H1 (cell line): ENCODE data around the gene SYVN1. TPM values are rescaled to one million over a fixed set of nuclear protein-coding genes. Genes with fewer than 3 reads are reported as not detected.
A peak's percentile ranks its signal among the peaks of the same experiment; 100 is the strongest.

Experiments
- CTCF ChIA-PET: fragments of 300-600 bp; sonication (Branson Sonifier 250); formaldehyde crosslinking; loops from one replicate; lab custom pipeline; 2021; ENCODE audit not compliant: partially characterized antibody; lab: Charles Lee
- POLR2A ChIA-PET: fragments of 300-600 bp; sonication (Branson Sonifier 250); formaldehyde crosslinking; loops from one replicate; lab custom pipeline; 2021; ENCODE audit warnings: inconsistent platforms; ENCODE audit not compliant: partially characterized antibody; lab: Charles Lee
- DNase-seq, 2 experiments: peaks; one replicate each; pipeline versions ENCODE4 v3.0.0 to v3.0.0-alpha.2; 2010 to 2022; ENCODE audit warnings: low spot score in 2 of 2, low read depth in 1 of 2, mixed read lengths in 1 of 2
- FAIRE-seq: peaks from 2 replicates; lab custom pipeline; 2011; peaks lifted over from hg19 to GRCh38; lab: Jason Lieb, UNC
- H2AFZ ChIP-seq: 2 replicates; pipeline ENCODE4 v1.8.1; 2012; ENCODE audit warnings: low read length, inconsistent platforms
- H2AK5ac ChIP-seq: 2 replicates; pipeline ENCODE4 v1.6.1; 2013; ENCODE audit warnings: low read depth, low read length
- H2BK120ac ChIP-seq: replicated peaks from 2 replicates; pipeline ENCODE3; 2013; ENCODE audit warnings: low read depth, low read length, inconsistent platforms
- H2BK12ac ChIP-seq: 2 replicates; pipeline ENCODE4 v1.6.1; 2013; ENCODE audit warnings: low read depth, low read length
- H2BK15ac ChIP-seq: 2 replicates; pipeline ENCODE4 v1.6.1; 2013; ENCODE audit warnings: low read length
- H2BK20ac ChIP-seq: 2 replicates; pipeline ENCODE4 v1.6.1; 2013; ENCODE audit warnings: low read length
- H2BK5ac ChIP-seq: 2 replicates; pipeline ENCODE4 v1.6.1; 2013; ENCODE audit warnings: low read depth, low read length
- H3K14ac ChIP-seq: 2 replicates; pipeline ENCODE4 v1.6.1; 2013; ENCODE audit warnings: inconsistent platforms; ENCODE audit not compliant: insufficient read length
- H3K18ac ChIP-seq: 2 replicates; pipeline ENCODE4 v1.6.1; 2013; ENCODE audit warnings: low read length; ENCODE audit errors: extremely low read depth
- H3K23ac ChIP-seq: 2 replicates; pipeline ENCODE4 v1.6.1; 2013; ENCODE audit warnings: inconsistent platforms; ENCODE audit not compliant: insufficient read length
- H3K23me2 ChIP-seq: 2 replicates; pipeline ENCODE4 v1.6.1; 2013; ENCODE audit warnings: low read depth, low read length
- H3K27ac ChIP-seq: 2 replicates; pipeline ENCODE4 v1.6.1; 2011; ENCODE audit warnings: low read depth, low read length, inconsistent platforms
- H3K27me3 ChIP-seq, 4 experiments: replicated peaks in 1 of 4; 1 replicate in 1 of 4; 2 replicates in 3 of 4; pipeline versions ENCODE4 v1.6.1 to v1.8.1; 2011 to 2013; ENCODE audit warnings: low read length in 3 of 4, mild to moderate bottlenecking in 3 of 4, inconsistent platforms in 2 of 4, mixed read lengths in 2 of 4, moderate library complexity in 1 of 4; ENCODE audit not compliant: control insufficient read depth in 3 of 4, insufficient read depth in 3 of 4; ENCODE audit errors: extremely low read depth in 1 of 4
- H3K36me3 ChIP-seq, 4 experiments: 2 replicates each; pipeline versions ENCODE4 v1.6.1 to v1.8.1; 2011 to 2013; ENCODE audit warnings: mild to moderate bottlenecking in 4 of 4, low read length in 3 of 4, moderate library complexity in 2 of 4, control low read depth in 1 of 4, inconsistent platforms in 1 of 4; ENCODE audit not compliant: insufficient read depth in 4 of 4, control insufficient read depth in 2 of 4
- H3K4ac ChIP-seq: replicated peaks from 2 replicates; pipeline ENCODE3; 2013; ENCODE audit warnings: low read length, low read depth, mixed read lengths, inconsistent platforms; ENCODE audit not compliant: insufficient read length
- H3K4me1 ChIP-seq, 4 experiments: replicated peaks in 1 of 4; 1 replicate in 1 of 4; 2 replicates in 3 of 4; pipeline versions ENCODE4 v1.6.1 to v1.8.1; 2011 to 2013; ENCODE audit warnings: low read length in 3 of 4, inconsistent platforms in 2 of 4, mixed read lengths in 1 of 4; ENCODE audit not compliant: insufficient read depth in 4 of 4, control insufficient read depth in 3 of 4
- H3K4me2 ChIP-seq, 2 experiments: 2 replicates each; pipeline versions ENCODE4 v1.6.1 to v1.8.1; 2011 to 2013; ENCODE audit warnings: low read depth in 2 of 2, low read length in 2 of 2, control low read depth in 1 of 2, inconsistent platforms in 1 of 2, mild to moderate bottlenecking in 1 of 2; ENCODE audit not compliant: insufficient read depth in 1 of 2
- H3K4me3 ChIP-seq, 4 experiments: fragments of 200-600, 300-600 bp in 1 of 4; sonication (generic), shearing (Covaris generic), sonication (Bioruptor Twin) in 1 of 4; 2 replicates each; pipeline versions ENCODE4 v1.5.1 to v1.8.1; 2011 to 2016; ENCODE audit warnings: low read length in 4 of 4, low read depth in 3 of 4, control low read depth in 2 of 4, inconsistent platforms in 2 of 4, mild to moderate bottlenecking in 2 of 4, mixed read lengths in 1 of 4, moderate library complexity in 1 of 4; ENCODE audit not compliant: insufficient read depth in 2 of 4; ENCODE audit errors: extremely low read depth in 1 of 4
- H3K56ac ChIP-seq: replicated peaks from 2 replicates; pipeline ENCODE3; 2013; ENCODE audit warnings: low read depth, mild to moderate bottlenecking, mixed read lengths, low read length, inconsistent platforms; ENCODE audit not compliant: insufficient read length
- H3K79me1 ChIP-seq: 2 replicates; pipeline ENCODE4 v1.6.1; 2013; ENCODE audit warnings: low read depth, low read length, control low read depth
- H3K79me2 ChIP-seq, 2 experiments: 2 replicates each; pipeline versions ENCODE4 v1.6.1 to v1.8.1; 2012 to 2013; ENCODE audit warnings: low read length in 2 of 2, mild to moderate bottlenecking in 2 of 2, inconsistent platforms in 1 of 2; ENCODE audit not compliant: insufficient read depth in 2 of 2, control insufficient read depth in 1 of 2
- H3K9ac ChIP-seq, 4 experiments: replicated peaks in 1 of 4; 1 replicate in 1 of 4; 2 replicates in 3 of 4; pipeline versions ENCODE4 v1.6.1 to v1.8.1; 2011 to 2013; ENCODE audit warnings: low read depth in 3 of 4, low read length in 3 of 4, control low read depth in 2 of 4, mild to moderate bottlenecking in 2 of 4, moderate library complexity in 2 of 4, inconsistent platforms in 1 of 4; ENCODE audit errors: extremely low read depth in 1 of 4
- H3K9me3 ChIP-seq, 2 experiments: 2 replicates each; pipeline versions ENCODE4 v1.6.1 to v1.8.1; 2012 to 2013; ENCODE audit warnings: mild to moderate bottlenecking in 2 of 2, moderate library complexity in 2 of 2, control low read depth in 1 of 2, inconsistent platforms in 1 of 2, low read depth in 1 of 2, low read length in 1 of 2, mixed read lengths in 1 of 2; ENCODE audit not compliant: insufficient read depth in 2 of 2
- H4K20me1 ChIP-seq, 2 experiments: replicated peaks in 1 of 2; 2 replicates each; pipeline versions ENCODE3 to v1.8.1; 2011 to 2013; ENCODE audit warnings: inconsistent platforms in 2 of 2, low read length in 2 of 2, mild to moderate bottlenecking in 1 of 2; ENCODE audit not compliant: insufficient read depth in 2 of 2, control insufficient read depth in 1 of 2
- H4K5ac ChIP-seq: 2 replicates; pipeline ENCODE4 v1.6.1; 2013; ENCODE audit warnings: low read length, low read depth, mixed read lengths, inconsistent platforms; ENCODE audit not compliant: insufficient read length
- H4K8ac ChIP-seq: 2 replicates; pipeline ENCODE4 v1.8.0; 2013; ENCODE audit warnings: mild to moderate bottlenecking, moderate library complexity, low read length, inconsistent platforms; ENCODE audit not compliant: insufficient read depth; ENCODE audit errors: extremely low read depth
- H4K91ac ChIP-seq: replicated peaks from 2 replicates; pipeline ENCODE3; 2013; ENCODE audit warnings: low read length, mixed read lengths, inconsistent platforms; ENCODE audit not compliant: insufficient read length
- KDM1A ChIP-seq: fragments of 200-600, 300-600 bp; sonication (generic); IDR thresholded peaks from 2 replicates; pipeline ENCODE4 v1.7.1; 2016; ENCODE audit warnings: mild to moderate bottlenecking, low read length, borderline replicate concordance
- WGBS, 2 experiments: shearing (Covaris generic) in 1 of 2; methylation state at CpG; one replicate each; pipeline versions ENCODE4 v1.1.6 to v1.1.7; 2013 to 2015; ENCODE audit warnings: low lambda C conversion rate in 2 of 2, mixed read lengths in 2 of 2, inconsistent platforms in 1 of 2, low coverage in 1 of 2, missing lambda C conversion rate in 1 of 2; ENCODE audit not compliant: insufficient replicate concordance in 2 of 2, insufficient coverage in 1 of 2, insufficient read length in 1 of 2; ENCODE audit errors: extremely low coverage in 1 of 2, missing lambda C conversion rate in 1 of 2; 5-methylcytosine and 5-hydroxymethylcytosine counted together
- polyA plus RNA-seq, 7 experiments: library from polyadenylated mRNA; depleted of rRNA in 3 of 7; stranded (reverse) in 5 of 7; unstranded in 2 of 7; fragments of >200 nt in 5 of 7; fragments of 200-250 nt in 2 of 7; gene quantifications; 1 replicate in 5 of 7; 2 replicates in 1 of 7; 4 replicates in 1 of 7; pipeline versions ENCODE4 v1.2.1 to v1.2.3, GENCODE V29; 2011 to 2013; ENCODE audit warnings: missing spikeins in 2 of 7, mixed read lengths in 2 of 7
- total RNA-seq: library from RNA; stranded (reverse); fragmentation: NEBNext Ultra II Directional; extraction: Animal tissue kit (Norgen Biotek cat#: 25700); gene quantifications from 2 replicates; pipeline ENCODE4 v1.2.1, GENCODE V29; 2021

Gene SYVN1
- total and polyA plus RNA-seq, 2 of the 8 experiments (the other 6 are each of a cell fraction or from before 2014, with no cell fraction given): 27.8 to 29.4 TPM

- Histone ChIP-seq H4K8ac (no peak overlapping the region), H3K4ac (no peak overlapping the region), H4K20me1 (no peaks in the 10 kb centered on the region), H3K4me1 (peaks cover 0 to 6% (median 1%) of the 10 kb centered on the region in 4 experiments; a peak in 2 of 7 replicates), H2BK20ac (no peak overlapping the region), H3K56ac (no peak overlapping the region), H3K4me2 (no peak overlapping the region), H3K9ac (no peak overlapping the region; a peak in 1 of 7 replicates), H3K79me2 (no peaks in the 10 kb centered on the region), H3K14ac (no peak overlapping the region), H3K9me3 (no peaks in the 10 kb centered on the region), H3K18ac (no peak overlapping the region), H2BK15ac (peak overlapping the region; percentile 81; the same call in 1 of the 2 replicates), H3K36me3 (no peaks in the 10 kb centered on the region), H2AK5ac (no peak overlapping the region), H4K5ac (no peak overlapping the region), H3K23ac (no peak overlapping the region), H3K4me3 (no peak overlapping the region), H4K91ac (no peak overlapping the region), H3K23me2 (no peaks in the 10 kb centered on the region; the same call in 1 of the 2 replicates), H3K27ac (no peak overlapping the region), H3K79me1 (no peaks in the 10 kb centered on the region), H2AFZ (peak overlapping the region; percentile 72; the same call in 1 of the 2 replicates), H2BK120ac (no peak overlapping the region), H2BK12ac (peak overlapping the region; percentile 18; the same call in 1 of the 2 replicates), H3K27me3 (no peaks in the 10 kb centered on the region), H2BK5ac (no peak overlapping the region)
- no peak for TF ChIP-seq KDM1A
- FAIRE-seq (no peak), DNase-seq (no peak)
- POLR2A ChIA-PET: interaction anchor here (0.6 to 2.1 kb wide), 7 partner anchors 12 to 431 kb away, joined by 3 to 24 read pairs (median 4); partner anchors contain the start of genes CAPN1, FAU, MRPL49 and SYVN1
- WGBS, 2 experiments: 86% methylated on average over 11 of the region's 11 CpGs; no CpG with 5 or more reads in 1 of the 2 experiments
- CTCF ChIA-PET: interaction anchor here (1.1 to 1.5 kb wide), 4 partner anchors 11 to 147 kb away, joined by 3 read pairs; no protein-coding TSS in a partner anchor
Observed at GRCh38 chr11:65169164-65169641, 34.9 kb upstream of the SYVN1 start.
